Gastrocnemius medialis (tissue), 4 donors: Measurements from ENCODE around the gene NAA40.

Experiments
- CTCF ChIP-seq, 5 experiments: fragments of 450-650 bp in 3 of 5; fragments of 200-600 bp in 2 of 5; sonication (generic) in 2 of 5; IDR thresholded peaks in 4 of 5; conservative IDR thresholded peaks in 1 of 5; 1 replicate in 4 of 5; 2 replicates in 1 of 5; pipeline ENCODE4 v1.5.1; 2016 to 2019; ENCODE audit warnings: antibody characterized with exemption in 5 of 5, mild to moderate bottlenecking in 3 of 5, moderate library complexity in 3 of 5
- POLR2A ChIP-seq, 2 donors: fragments of 450-650 bp; IDR thresholded peaks; one replicate each; pipeline ENCODE4 v1.6.1; 2017; ENCODE audit warnings: antibody characterized with exemption in 2 of 2, mild to moderate bottlenecking in 2 of 2, moderate library complexity in 2 of 2

GRCh38 chr11:63910675-63911074 lies 28.1 kb upstream of the NAA40 start:
- TF ChIP-seq CTCF (IDR thresholded peaks at IDR 0.05 in 4 of 5, conservative IDR thresholded peaks at IDR 0.05 in 1 of 5): no peak
- TF ChIP-seq POLR2A (IDR thresholded peaks at IDR 0.05): no peak
